SK-N-SH (cell line): Measurements from ENCODE around the gene KIAA0319L. TPM values are rescaled to one million over a fixed set of nuclear protein-coding genes. Genes with fewer than 3 reads are reported as not detected.

Experiments used
- CTCF ChIA-PET: fragments of 300-600, 350-600 bp; formaldehyde crosslinking; extraction: SDS; loops from one replicate; lab custom pipeline; 2021; lab: Yijun Ruan, JAX
- POLR2A ChIA-PET: fragments of 350-600 bp; sonication (Branson Sonifier 250); formaldehyde crosslinking; extraction: SDS; loops from one replicate; lab custom pipeline; 2020; ENCODE audit warnings: antibody characterized with exemption, inconsistent platforms; lab: Yijun Ruan, JAX
- DNase-seq: peaks from one replicate; pipeline ENCODE4 v3.0.0; 2012
- H2AFZ ChIP-seq: fragments of 200-600 bp; sonication (generic); 2 replicates; pipeline ENCODE4 v1.8.1; 2016; ENCODE audit warnings: antibody characterized with exemption, mild to moderate bottlenecking, low read depth
- H3F3A ChIP-seq: fragments of 200-600 bp; sonication (generic); replicated peaks from 2 replicates; pipeline ENCODE3; 2016; ENCODE audit warnings: antibody characterized with exemption, mild to moderate bottlenecking; ENCODE audit not compliant: insufficient read depth
- H3K27ac ChIP-seq, 2 experiments: fragments of 200-500 bp in 1 of 2; fragments of 200-600 bp in 1 of 2; sonication (Bioruptor generic) in 1 of 2; sonication (generic), shearing (Covaris generic) in 1 of 2; 2 replicates each; pipeline versions ENCODE4 v1.5.1 to v1.6.1; 2014 to 2016; ENCODE audit warnings: low read depth in 2 of 2, inconsistent platforms in 1 of 2, low read length in 1 of 2, mild to moderate bottlenecking in 1 of 2, mixed read lengths in 1 of 2
- H3K27me3 ChIP-seq: fragments of 200-600 bp; sonication (generic), shearing (Covaris generic); 2 replicates; pipeline ENCODE4 v1.6.1; 2016; ENCODE audit warnings: mixed run types; ENCODE audit not compliant: insufficient read depth
- H3K36me3 ChIP-seq, 2 experiments: fragments of 200-500 bp in 1 of 2; fragments of 200-600 bp in 1 of 2; sonication (Bioruptor generic) in 1 of 2; sonication (generic) in 1 of 2; replicated peaks in 1 of 2; 2 replicates each; pipeline versions ENCODE3 to v1.5.1; 2014 to 2016; ENCODE audit warnings: low read length in 1 of 2, mild to moderate bottlenecking in 1 of 2; ENCODE audit not compliant: insufficient read depth in 2 of 2, control insufficient read depth in 1 of 2
- H3K4me1 ChIP-seq, 2 experiments: fragments of 200-500 bp in 1 of 2; fragments of 200-600 bp in 1 of 2; sonication (Bioruptor generic) in 1 of 2; sonication (generic), shearing (Covaris generic) in 1 of 2; 2 replicates each; pipeline versions ENCODE4 v1.5.1 to v1.6.1; 2014 to 2016; ENCODE audit warnings: low read depth in 1 of 2, low read length in 1 of 2, mixed run types in 1 of 2; ENCODE audit not compliant: insufficient read depth in 2 of 2, control insufficient read depth in 1 of 2
- H3K4me2 ChIP-seq: fragments of 200-600 bp; sonication (generic), shearing (Covaris generic); 2 replicates; pipeline ENCODE4 v1.6.1; 2017; ENCODE audit warnings: mixed run types
- H3K4me3 ChIP-seq, 2 experiments: fragments of 200-500 bp in 1 of 2; fragments of 200-600 bp in 1 of 2; sonication (Bioruptor generic) in 1 of 2; sonication (generic), shearing (Covaris generic) in 1 of 2; 2 replicates each; pipeline versions ENCODE4 v1.5.1 to v1.8.1; 2014 to 2016; ENCODE audit warnings: low read depth in 2 of 2, inconsistent platforms in 1 of 2, low read length in 1 of 2, mild to moderate bottlenecking in 1 of 2, mixed read lengths in 1 of 2, moderate library complexity in 1 of 2
- H3K79me2 ChIP-seq: fragments of 200-600 bp; sonication (generic); 2 replicates; pipeline ENCODE4 v1.8.1; 2017; ENCODE audit warnings: mild to moderate bottlenecking; ENCODE audit not compliant: insufficient read depth
- H3K9ac ChIP-seq: fragments of 200-600 bp; sonication (generic); 2 replicates; pipeline ENCODE4 v1.6.1; 2017; ENCODE audit warnings: mixed run types
- H3K9me2 ChIP-seq: fragments of 200-600 bp; sonication (generic); 2 replicates; pipeline ENCODE4 v1.6.1; 2017; ENCODE audit warnings: mixed run types
- H3K9me3 ChIP-seq: fragments of 200-600 bp; sonication (generic); 2 replicates; pipeline ENCODE4 v1.6.1; 2017; ENCODE audit warnings: mixed run types, mild to moderate bottlenecking, moderate library complexity
- H4K20me1 ChIP-seq: fragments of 200-600 bp; sonication (generic); 2 replicates; pipeline ENCODE4 v1.6.1; 2017; ENCODE audit warnings: mild to moderate bottlenecking, mixed run types; ENCODE audit not compliant: insufficient read depth
- CHD2 ChIP-seq: fragments of 150-350 bp; IDR thresholded peaks from 2 replicates; pipeline ENCODE4 v1.6.1; 2018; ENCODE audit warnings: low read length; ENCODE audit not compliant: partially characterized antibody
- EP300 ChIP-seq, 2 experiments: IDR thresholded peaks; 2 replicates each; pipeline versions ENCODE4 v1.4.0 to v1.6.1; 2012; ENCODE audit warnings: borderline replicate concordance in 1 of 2, low read depth in 1 of 2, low read length in 1 of 2
- EZH2phosphoT487 ChIP-seq: fragments of 200-600 bp; sonication (generic); IDR thresholded peaks from 2 replicates; pipeline ENCODE4 v1.6.1; 2017; ENCODE audit warnings: low read depth, mixed run types, mild to moderate bottlenecking, antibody characterized with exemption, moderate library complexity, borderline replicate concordance
- FOXJ3 ChIP-seq: sonication (generic); formaldehyde crosslinking; IDR thresholded peaks from 2 replicates; pipeline ENCODE4 v1.5.1; 2020; ENCODE audit warnings: mild to moderate bottlenecking, missing genetic modification reagents
- GATA2 ChIP-seq: sonication (generic); formaldehyde crosslinking; IDR thresholded peaks from 2 replicates; pipeline ENCODE4 v1.5.0; 2020; ENCODE audit warnings: mild to moderate bottlenecking, missing genetic modification reagents
- JUND ChIP-seq: IDR thresholded peaks from 2 replicates; pipeline ENCODE4 v1.4.0; 2012
- NFIC ChIP-seq: IDR thresholded peaks from 2 replicates; pipeline ENCODE4 v1.4.0; 2012; ENCODE audit warnings: borderline replicate concordance
- RFX5 ChIP-seq: IDR thresholded peaks from 2 replicates; pipeline ENCODE4 v1.6.1; 2012; ENCODE audit warnings: mild to moderate bottlenecking, improper control_type of control experiment, low read length
- TCF12 ChIP-seq: IDR thresholded peaks from 2 replicates; pipeline ENCODE4 v1.4.0; 2012
- WGBS: methylation state at CpG from one replicate; pipeline ENCODE4 v1.1.6; 2017; ENCODE audit warnings: low lambda C conversion rate; 5-methylcytosine and 5-hydroxymethylcytosine counted together
- polyA plus RNA-seq, 3 experiments: library from polyadenylated mRNA; depleted of rRNA; stranded (reverse); fragments of >200 nt; gene quantifications; 2 replicates each; pipeline ENCODE4 v1.2.3, GENCODE V29; 2012
- TF ChIP-seq, protein P1 (sequence below): IDR thresholded peaks from 2 replicates; pipeline ENCODE4 v1.6.1; 2012; ENCODE audit warnings: mild to moderate bottlenecking, low read depth, low read length, moderate library complexity

KIAA0319L gene
- polyA plus RNA-seq, 1 of the 3 experiments (the other 2 are of a cell fraction), result 51.9 TPM

- no peak overlapping the region for H2AFZ ChIP-seq
- no peak overlapping the region for H3K9ac ChIP-seq
- no peaks in the 10 kb centered on the region for H4K20me1 ChIP-seq
- ChIA-PET POLR2A (no interaction called here), CTCF (interaction anchor here (1.1 to 1.2 kb wide), 2 partner anchors 13 to 555 kb away, joined by 3 to 4 read pairs; no protein-coding TSS in a partner anchor)
- no peaks in the 10 kb centered on the region for H3K79me2 ChIP-seq
- no peaks in the 10 kb centered on the region for H3K27me3 ChIP-seq
- TF ChIP-seq GATA2 (no peak), EP300 (IDR thresholded peaks at IDR 0.05; ENCODE audit: borderline replicate concordance in 1 of 2, low read depth in 1 of 2, low read length in 1 of 2) (no peak), JUND (no peak)
- H3K4me2 ChIP-seq, result no peak overlapping the region
- no peak for DNase-seq
- no peak overlapping the region for H3K4me3 ChIP-seq
- H3F3A ChIP-seq, result no peaks in the 10 kb centered on the region
- no peak overlapping the region for H3K27ac ChIP-seq
- 97% methylated on average over 4 of the region's 4 CpGs for WGBS
- no peaks in the 10 kb centered on the region for H3K4me1 ChIP-seq
- no peaks in the 10 kb centered on the region for H3K9me3 ChIP-seq
- peaks cover 48 to 74% of the 10 kb centered on the region in 2 experiments for H3K36me3 ChIP-seq
- H3K9me2 ChIP-seq, result no peaks in the 10 kb centered on the region
Measured at GRCh38 chr1:35407743-35408142, 149.5 kb downstream of the KIAA0319L start.

- ChIA-PET POLR2A (no interaction called here), CTCF (no interaction called here)
- no peak overlapping the region for H2AFZ ChIP-seq
Measured at GRCh38 chr1:35406103-35406502, 151.1 kb downstream of the KIAA0319L start.

More at GRCh38 chr1:35406103-35406502, 151.1 kb downstream of the KIAA0319L start:
- H3K4me3 ChIP-seq, result no peak overlapping the region
- H3K9me3 ChIP-seq, result peaks cover 7% of the 10 kb centered on the region; the same call in 1 of the 2 replicates
- H3K27ac ChIP-seq, result no peak overlapping the region
- no peak overlapping the region for H3K9ac ChIP-seq
- H3K36me3 ChIP-seq, result peaks cover 53 to 80% of the 10 kb centered on the region in 2 experiments
- H3F3A ChIP-seq, result no peaks in the 10 kb centered on the region
- H3K4me2 ChIP-seq, result no peak overlapping the region
- TF ChIP-seq, protein P1, sequence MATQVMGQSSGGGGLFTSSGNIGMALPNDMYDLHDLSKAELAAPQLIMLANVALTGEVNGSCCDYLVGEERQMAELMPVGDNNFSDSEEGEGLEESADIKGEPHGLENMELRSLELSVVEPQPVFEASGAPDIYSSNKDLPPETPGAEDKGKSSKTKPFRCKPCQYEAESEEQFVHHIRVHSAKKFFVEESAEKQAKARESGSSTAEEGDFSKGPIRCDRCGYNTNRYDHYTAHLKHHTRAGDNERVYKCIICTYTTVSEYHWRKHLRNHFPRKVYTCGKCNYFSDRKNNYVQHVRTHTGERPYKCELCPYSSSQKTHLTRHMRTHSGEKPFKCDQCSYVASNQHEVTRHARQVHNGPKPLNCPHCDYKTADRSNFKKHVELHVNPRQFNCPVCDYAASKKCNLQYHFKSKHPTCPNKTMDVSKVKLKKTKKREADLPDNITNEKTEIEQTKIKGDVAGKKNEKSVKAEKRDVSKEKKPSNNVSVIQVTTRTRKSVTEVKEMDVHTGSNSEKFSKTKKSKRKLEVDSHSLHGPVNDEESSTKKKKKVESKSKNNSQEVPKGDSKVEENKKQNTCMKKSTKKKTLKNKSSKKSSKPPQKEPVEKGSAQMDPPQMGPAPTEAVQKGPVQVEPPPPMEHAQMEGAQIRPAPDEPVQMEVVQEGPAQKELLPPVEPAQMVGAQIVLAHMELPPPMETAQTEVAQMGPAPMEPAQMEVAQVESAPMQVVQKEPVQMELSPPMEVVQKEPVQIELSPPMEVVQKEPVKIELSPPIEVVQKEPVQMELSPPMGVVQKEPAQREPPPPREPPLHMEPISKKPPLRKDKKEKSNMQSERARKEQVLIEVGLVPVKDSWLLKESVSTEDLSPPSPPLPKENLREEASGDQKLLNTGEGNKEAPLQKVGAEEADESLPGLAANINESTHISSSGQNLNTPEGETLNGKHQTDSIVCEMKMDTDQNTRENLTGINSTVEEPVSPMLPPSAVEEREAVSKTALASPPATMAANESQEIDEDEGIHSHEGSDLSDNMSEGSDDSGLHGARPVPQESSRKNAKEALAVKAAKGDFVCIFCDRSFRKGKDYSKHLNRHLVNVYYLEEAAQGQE, result no peak
- no peak for TF ChIP-seq NFIC
- no peak for TF ChIP-seq CHD2
- no peak for TF ChIP-seq TCF12
- no peak for TF ChIP-seq EZH2phosphoT487
- no peak for TF ChIP-seq FOXJ3 (CRISPR knock-in tag)
- TF ChIP-seq RFX5, result no peak
- TF ChIP-seq JUND, result no peak
- no peak for DNase-seq
- no peaks in the 10 kb centered on the region for H4K20me1 ChIP-seq
- no peaks in the 10 kb centered on the region for H3K4me1 ChIP-seq
- no peaks in the 10 kb centered on the region for H3K27me3 ChIP-seq
- no peaks in the 10 kb centered on the region for H3K9me2 ChIP-seq
- no peaks in the 10 kb centered on the region for H3K79me2 ChIP-seq
